SK-N-MC (cell line): ENCODE results near the gene RAB7A.

ENCODE experiments used
- EZH2 ChIP-seq: fragments of 200-600 bp; sonication (generic); IDR thresholded peaks from one replicate; pipeline ENCODE4 v1.6.1; 2017; ENCODE audit warnings: antibody characterized with exemption
- POLR2AphosphoS5 ChIP-seq: IDR thresholded peaks from 2 replicates; pipeline ENCODE4 v1.6.1; 2012; ENCODE audit warnings: mild to moderate bottlenecking, low read depth, low read length, borderline replicate concordance

DNA sequence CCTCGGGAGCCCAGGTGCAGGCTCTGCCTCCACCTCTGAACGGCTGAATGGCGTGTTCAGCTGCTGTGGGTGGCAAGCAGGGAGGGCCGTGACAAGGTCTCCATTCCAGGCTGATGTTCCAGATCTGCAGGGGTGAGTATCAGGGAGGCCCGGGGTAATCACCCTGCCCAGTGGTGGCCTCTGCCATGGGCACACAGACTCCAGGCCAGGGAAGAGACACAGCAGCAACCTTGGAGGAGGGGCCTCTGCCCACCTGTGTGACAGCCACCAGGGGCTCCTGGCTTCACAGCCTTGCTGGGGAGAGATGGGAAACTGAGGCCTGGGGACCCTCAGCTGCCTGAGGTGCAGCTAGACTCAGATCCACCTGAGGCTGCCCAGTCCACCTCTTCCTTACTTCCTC lies 127.8 kb downstream of the RAB7A start:
- no peak for TF ChIP-seq POLR2AphosphoS5
- no peak for TF ChIP-seq EZH2
